Common myeloid progenitor, CD34-positive (primary cell): ENCODE results near the gene TMCO2.

Experiments
- CTCF ChIA-PET: fragments of 350-600 bp; sonication (Branson Sonifier 250); formaldehyde crosslinking; loops from one replicate; lab custom pipeline; 2021; ENCODE audit warnings: antibody characterized with exemption; lab: Charles Lee
- POLR2A ChIA-PET: fragments of 350-600 bp; sonication (Branson Sonifier 250); formaldehyde crosslinking; loops from one replicate; lab custom pipeline; 2021; ENCODE audit warnings: antibody characterized with exemption; lab: Charles Lee
- DNase-seq, 3 donors: peaks; one replicate each; pipeline versions ENCODE4 v3.0.0 to v3.0.0-alpha.2; 2013
- H3K27ac ChIP-seq, 2 experiments: 1 replicate in 1 of 2; 2 replicates in 1 of 2; pipeline ENCODE4 v1.7.0; 2013; ENCODE audit warnings: inconsistent platforms in 2 of 2, low read length in 2 of 2, mild to moderate bottlenecking in 2 of 2, low read depth in 1 of 2, moderate library complexity in 1 of 2; ENCODE audit not compliant: severe bottlenecking in 2 of 2, insufficient read depth in 1 of 2, poor library complexity in 1 of 2
- H3K27me3 ChIP-seq, 5 experiments: replicated peaks in 2 of 5; 1 replicate in 3 of 5; 2 replicates in 2 of 5; pipeline versions ENCODE4 v1.6.1 to v1.7.0; 2013; ENCODE audit warnings: low read length in 4 of 5, mild to moderate bottlenecking in 2 of 5, moderate library complexity in 2 of 5, inconsistent platforms in 1 of 5; ENCODE audit not compliant: insufficient read depth in 5 of 5, control insufficient read depth in 4 of 5
- H3K36me3 ChIP-seq, 4 experiments: 1 replicate in 2 of 4; 2 replicates in 2 of 4; pipeline versions ENCODE4 v1.6.1 to v1.7.0; 2013; ENCODE audit warnings: low read length in 3 of 4, control low read depth in 1 of 4, mild to moderate bottlenecking in 1 of 4; ENCODE audit not compliant: control insufficient read depth in 4 of 4, insufficient read depth in 4 of 4
- H3K4me1 ChIP-seq, 4 experiments: 1 replicate in 3 of 4; 2 replicates in 1 of 4; pipeline versions ENCODE4 v1.6.1 to v1.7.1; 2013; ENCODE audit warnings: low read length in 3 of 4, mild to moderate bottlenecking in 3 of 4, control low read depth in 1 of 4, inconsistent platforms in 1 of 4, moderate library complexity in 1 of 4; ENCODE audit not compliant: control insufficient read depth in 4 of 4, insufficient read depth in 4 of 4; ENCODE audit errors: control extremely low read depth in 1 of 4
- H3K4me3 ChIP-seq, 7 experiments: 1 replicate in 4 of 7; 2 replicates in 3 of 7; pipeline versions ENCODE4 v1.5.1 to v1.7.0; 2013; ENCODE audit warnings: mild to moderate bottlenecking in 7 of 7, low read length in 6 of 7, moderate library complexity in 6 of 7, inconsistent platforms in 2 of 7, low read depth in 2 of 7, control low read depth in 1 of 7; ENCODE audit not compliant: insufficient read depth in 4 of 7, control insufficient read depth in 1 of 7; ENCODE audit errors: extremely low read depth in 1 of 7
- H3K9me3 ChIP-seq, 5 experiments: 1 replicate in 4 of 5; 2 replicates in 1 of 5; pipeline versions ENCODE4 v1.6.1 to v1.7.1; 2013; ENCODE audit warnings: low read length in 4 of 5, mild to moderate bottlenecking in 2 of 5, inconsistent platforms in 1 of 5, low read depth in 1 of 5, moderate library complexity in 1 of 5; ENCODE audit not compliant: control insufficient read depth in 4 of 5, insufficient read depth in 2 of 5; ENCODE audit errors: control extremely low read depth in 1 of 5
- WGBS: methylation state at CpG from one replicate; pipeline ENCODE4 v1.1.5; 2013; ENCODE audit not compliant: insufficient coverage; 5-methylcytosine and 5-hydroxymethylcytosine counted together

Gene TMCO2

GRCh38 chr1:40265298-40265697, 17.6 kb downstream of the TMCO2 start:
- H3K4me1 ChIP-seq = no peaks in the 10 kb centered on the region
- CTCF ChIA-PET = interaction anchor here (1.3 to 1.4 kb wide), 2 partner anchors 9 to 113 kb away, joined by 3 to 4 read pairs; no protein-coding TSS in a partner anchor
- no peaks in the 10 kb centered on the region for H3K27me3 ChIP-seq
- no peak overlapping the region for H3K4me3 ChIP-seq
- peaks cover 12 to 64% (median 39%) of the 10 kb centered on the region in 4 experiments for H3K36me3 ChIP-seq
- no peak for DNase-seq
- H3K9me3 ChIP-seq = no peaks in the 10 kb centered on the region
- H3K27ac ChIP-seq = no peak overlapping the region
- POLR2A ChIA-PET = no interaction called here

- Histone ChIP-seq H3K4me1 (no peaks in the 10 kb centered on the region), H3K27me3 (no peaks in the 10 kb centered on the region), H3K36me3 (peaks cover 8 to 65% (median 39%) of the 10 kb centered on the region in 4 experiments), H3K27ac (no peak overlapping the region), H3K9me3 (no peaks in the 10 kb centered on the region), H3K4me3 (no peak overlapping the region)
- ChIA-PET CTCF (interaction anchor here (1.3 to 1.6 kb wide), 3 partner anchors 8 to 114 kb away, joined by 3 to 9 read pairs (median 4); no protein-coding TSS in a partner anchor), POLR2A (no interaction called here)
- DNase-seq = no peak
Measured at GRCh38 chr1:40265919-40266318, 18.2 kb downstream of the TMCO2 start.

GRCh38 chr1:40266786-40267535, 19.2 kb downstream of the TMCO2 start:
- H3K27me3 ChIP-seq = no peaks in the 10 kb centered on the region
- DNase-seq = no peak
- peaks cover 5 to 66% (median 38%) of the 10 kb centered on the region in 4 experiments for H3K36me3 ChIP-seq
- no peaks in the 10 kb centered on the region for H3K9me3 ChIP-seq
- no peak overlapping the region for H3K27ac ChIP-seq
- no peaks in the 10 kb centered on the region for H3K4me1 ChIP-seq
- no peak overlapping the region for H3K4me3 ChIP-seq
- ChIA-PET POLR2A (interaction anchor here (0.6 kb wide), 1 partner anchor 11 kb away, joined by 3 read pairs; no protein-coding TSS in a partner anchor), CTCF (interaction anchor here (0.8 to 1.6 kb wide), 6 partner anchors 10 to 123 kb away, joined by 3 to 9 read pairs (median 3); no protein-coding TSS in a partner anchor)
- 98% methylated on average over 5 of the region's 6 CpGs for WGBS

- H3K36me3 ChIP-seq = peaks cover 5 to 70% (median 38%) of the 10 kb centered on the region in 4 experiments
- H3K9me3 ChIP-seq = no peaks in the 10 kb centered on the region
- H3K4me1 ChIP-seq = no peaks in the 10 kb centered on the region
- POLR2A ChIA-PET = no interaction called here
- H3K4me3 ChIP-seq = no peak overlapping the region
- H3K27me3 ChIP-seq = no peaks in the 10 kb centered on the region
- 83% methylated on average over 1 of the region's 2 CpGs for WGBS
- CTCF ChIA-PET = no interaction called here
- peak in 2 of 3 donors; percentile 28 to 56 for DNase-seq
- no peak overlapping the region for H3K27ac ChIP-seq
Measured at GRCh38 chr1:40267767-40268187, 20.0 kb downstream of the TMCO2 start.

- POLR2A ChIA-PET = no interaction called here
- CTCF ChIA-PET = no interaction called here
Measured at GRCh38 chr1:40268211-40268610, 20.5 kb downstream of the TMCO2 start.

GRCh38 chr1:40270152-40270834, 22.6 kb downstream of the TMCO2 start:
- ChIA-PET POLR2A (no interaction called here), CTCF (interaction anchor here (0.9 to 4.4 kb wide), 2 partner anchors 45 to 126 kb away, joined by 3 to 17 read pairs; no protein-coding TSS in a partner anchor)
- Histone ChIP-seq H3K27me3 (no peaks in the 10 kb centered on the region), H3K4me1 (no peaks in the 10 kb centered on the region), H3K36me3 (peaks cover 11 to 64% (median 38%) of the 10 kb centered on the region in 4 experiments), H3K4me3 (no peak overlapping the region), H3K27ac (no peak overlapping the region), H3K9me3 (no peaks in the 10 kb centered on the region)
- WGBS = 95% methylated on average over 3 of the region's 3 CpGs
- DNase-seq = no peak

More at GRCh38 chr1:40268211-40268610, 20.5 kb downstream of the TMCO2 start:
- H3K4me3 ChIP-seq = no peak overlapping the region
- DNase-seq = no peak
- H3K27me3 ChIP-seq = no peaks in the 10 kb centered on the region
- no peaks in the 10 kb centered on the region for H3K9me3 ChIP-seq
- H3K27ac ChIP-seq = no peak overlapping the region
- H3K36me3 ChIP-seq = peaks cover 5 to 69% (median 38%) of the 10 kb centered on the region in 4 experiments
- no peaks in the 10 kb centered on the region for H3K4me1 ChIP-seq
